GM19193 (cell line): ENCODE results near the gene EIF3B.

Experiments used
- POLR2A ChIP-seq: IDR thresholded peaks from 4 replicates; pipeline ENCODE4 v1.6.1; 2011; ENCODE audit not compliant: insufficient read depth, insufficient read length; ENCODE audit errors: extremely low read depth

The EIF3B gene

DNA sequence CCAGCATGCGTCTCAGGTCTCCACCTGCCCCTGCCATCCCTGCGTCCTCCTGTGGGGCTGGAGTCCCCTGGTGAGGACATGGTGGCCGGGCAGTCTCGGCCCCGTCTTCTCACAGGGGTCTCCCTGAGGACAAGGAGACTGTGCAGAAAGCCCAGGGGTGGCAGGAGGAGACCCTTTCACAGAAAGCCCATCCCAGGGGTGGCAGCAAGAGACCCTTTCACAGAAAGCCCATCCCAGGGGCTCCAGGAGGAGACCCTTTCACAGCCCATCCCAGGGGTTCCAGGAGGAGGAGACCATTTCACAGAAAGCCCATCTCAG, 34.0 kb downstream of the EIF3B start:
- TF ChIP-seq POLR2A, result no peak

DNA sequence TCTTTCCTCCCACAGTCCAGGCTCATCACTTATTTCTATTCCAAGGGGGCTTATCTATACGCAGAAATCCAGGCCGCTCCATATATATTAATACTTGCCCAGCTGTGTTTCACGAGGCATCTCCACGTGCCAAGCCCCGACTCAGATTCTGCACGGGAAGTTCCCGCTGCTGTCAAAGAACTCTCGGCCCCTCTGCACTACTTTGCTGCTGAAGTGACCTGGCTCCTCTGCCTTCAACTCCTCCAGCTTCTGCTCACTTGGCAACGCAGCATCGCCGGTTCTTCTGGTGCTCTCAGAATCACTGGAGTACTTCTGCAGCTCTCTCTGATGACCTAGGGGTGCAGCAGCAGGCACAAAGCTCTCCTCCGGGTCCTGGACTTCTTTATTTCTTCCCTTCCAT, 39.1 kb downstream of the EIF3B start:
- TF ChIP-seq POLR2A, result no peak

DNA sequence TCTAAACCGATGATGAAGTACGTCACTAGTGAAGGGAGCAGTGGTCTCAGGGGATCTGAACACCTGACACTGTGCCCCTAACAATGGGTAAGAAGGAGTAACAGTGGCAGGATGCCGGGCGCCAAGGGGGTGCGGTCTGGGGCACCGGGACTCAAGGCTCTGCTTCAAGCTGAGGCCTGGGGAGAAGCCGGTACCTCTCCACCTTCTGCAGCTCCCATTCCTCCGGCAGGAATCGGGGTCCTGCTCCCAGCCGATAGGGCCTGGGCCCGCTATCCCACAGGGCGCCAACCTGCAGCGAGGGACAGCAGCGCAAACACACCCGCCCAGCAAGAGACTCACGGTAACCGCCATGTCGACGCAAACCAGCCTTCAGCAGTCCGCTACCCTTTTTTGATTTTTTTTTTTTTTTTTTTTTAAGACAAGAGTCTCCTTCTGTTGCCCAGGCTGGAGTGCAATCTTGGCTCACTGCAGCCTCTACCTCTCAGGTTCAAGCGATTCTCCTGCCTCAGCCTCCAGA, 40.0 kb downstream of the EIF3B start:
- no peak for TF ChIP-seq POLR2A

DNA sequence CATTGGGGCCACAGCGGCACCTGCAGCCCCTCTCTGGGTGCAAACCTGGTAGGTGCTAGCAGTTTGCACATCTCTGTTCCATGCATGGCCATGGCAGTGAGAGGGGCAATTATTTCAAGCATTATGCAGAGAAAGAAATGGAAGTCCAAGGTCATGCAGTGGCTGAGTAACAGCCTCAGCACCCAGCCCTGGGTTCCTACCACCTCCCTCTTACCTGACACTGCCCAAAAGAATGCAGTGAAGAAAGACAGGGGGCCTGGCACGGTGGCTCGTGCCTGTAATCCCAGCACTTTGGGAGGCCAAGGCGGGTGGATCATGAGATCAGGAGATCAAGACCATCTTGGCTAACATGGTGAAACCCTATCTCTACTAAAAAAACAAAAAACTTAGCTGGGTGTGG, 43.9 kb downstream of the EIF3B start:
- TF ChIP-seq POLR2A, result no peak

DNA sequence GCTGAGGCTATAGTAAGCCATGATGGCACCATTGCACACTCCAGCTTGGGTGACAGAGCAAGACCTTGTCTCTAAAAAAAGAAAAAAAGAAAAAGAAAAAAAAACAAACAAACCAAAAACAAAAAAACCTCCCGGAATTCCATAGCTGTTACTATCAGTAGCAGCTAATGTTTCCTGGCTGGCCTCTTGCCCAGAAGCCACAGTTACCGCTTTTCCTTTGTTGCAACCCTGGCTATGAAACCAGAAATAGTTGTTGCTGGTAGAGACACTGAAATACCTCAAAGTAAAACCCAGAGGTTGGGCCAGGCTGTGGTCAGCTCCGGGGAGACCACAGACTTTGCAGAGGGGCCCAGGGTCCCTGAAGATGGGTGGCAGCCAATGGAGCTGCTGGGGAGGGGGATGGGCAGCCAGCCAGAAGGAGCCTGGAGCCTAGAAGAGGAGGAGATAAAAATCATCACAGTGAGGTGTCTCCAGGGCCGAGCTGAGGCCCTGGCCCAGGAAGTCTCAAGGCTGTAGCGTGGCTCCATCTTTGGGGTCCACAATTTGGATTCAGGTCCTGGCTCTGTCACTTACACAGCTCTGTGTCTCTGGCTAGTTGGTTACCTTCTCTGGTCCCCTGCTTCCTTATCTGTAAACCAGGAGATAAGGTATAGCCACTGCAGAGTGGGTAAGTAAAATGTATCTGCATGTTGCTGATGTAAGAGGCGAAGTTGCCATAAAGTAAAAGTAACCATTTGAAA, 45.4 kb downstream of the EIF3B start:
- TF ChIP-seq POLR2A, result no peak

DNA sequence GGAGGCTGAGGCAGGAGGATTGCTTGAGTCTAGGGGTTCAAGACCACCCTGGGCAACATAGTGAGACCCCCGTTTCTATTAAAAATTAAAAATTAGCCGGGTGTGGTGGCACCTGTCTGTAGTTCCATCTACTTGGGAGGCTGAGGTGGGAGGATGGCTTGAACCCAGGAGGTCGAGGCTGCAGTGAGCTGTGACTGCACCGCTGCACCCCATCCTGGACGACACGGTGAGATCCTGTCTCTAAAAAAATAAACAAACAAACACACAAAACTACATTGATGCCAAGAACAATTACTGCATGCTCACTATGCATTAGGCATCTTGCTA, 48.0 kb downstream of the EIF3B start:
- no peak for TF ChIP-seq POLR2A

DNA sequence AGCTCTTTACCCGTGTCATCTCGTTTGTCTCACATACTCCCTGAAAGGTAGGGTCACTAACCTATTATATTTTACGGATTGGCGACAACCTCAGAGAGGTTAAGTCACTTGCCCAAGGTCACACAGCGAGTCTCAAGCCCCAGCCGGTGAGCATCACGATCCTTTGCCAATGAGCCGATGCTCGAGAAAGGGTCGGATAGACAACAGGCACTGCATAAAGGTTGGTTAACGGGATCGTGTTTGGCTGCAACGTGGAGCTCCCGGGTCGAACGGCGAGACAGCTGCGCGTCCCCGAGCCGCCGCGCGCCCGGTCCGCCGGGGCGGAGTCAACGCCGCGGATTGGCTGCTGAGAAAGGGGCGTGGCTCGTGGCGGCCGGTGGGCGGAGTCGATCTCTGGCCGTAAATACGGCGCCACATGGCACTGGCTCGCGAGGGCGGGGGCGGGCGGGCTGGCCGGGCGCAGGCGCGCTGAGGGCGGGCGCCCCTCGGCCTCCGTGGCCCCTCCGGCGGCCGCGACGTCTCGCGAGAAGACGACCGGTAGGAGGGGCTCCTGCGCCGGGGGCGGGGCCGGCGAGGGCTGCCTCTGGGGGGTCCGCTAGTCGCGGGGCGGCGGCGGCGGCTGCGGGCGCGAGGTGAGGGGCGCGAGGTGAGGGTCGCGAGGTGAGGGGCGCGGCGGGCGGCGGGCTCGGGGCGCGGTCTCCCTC, 48.5 kb downstream of the EIF3B start, which contains the start of gene CHST12:
CHST12 (plus strand) TSS at position 598 of the 704 bp plus-strand sequence. CDS start 29,029 bp downstream, outside the sequence.
- peak; percentile 73 for TF ChIP-seq POLR2A

DNA sequence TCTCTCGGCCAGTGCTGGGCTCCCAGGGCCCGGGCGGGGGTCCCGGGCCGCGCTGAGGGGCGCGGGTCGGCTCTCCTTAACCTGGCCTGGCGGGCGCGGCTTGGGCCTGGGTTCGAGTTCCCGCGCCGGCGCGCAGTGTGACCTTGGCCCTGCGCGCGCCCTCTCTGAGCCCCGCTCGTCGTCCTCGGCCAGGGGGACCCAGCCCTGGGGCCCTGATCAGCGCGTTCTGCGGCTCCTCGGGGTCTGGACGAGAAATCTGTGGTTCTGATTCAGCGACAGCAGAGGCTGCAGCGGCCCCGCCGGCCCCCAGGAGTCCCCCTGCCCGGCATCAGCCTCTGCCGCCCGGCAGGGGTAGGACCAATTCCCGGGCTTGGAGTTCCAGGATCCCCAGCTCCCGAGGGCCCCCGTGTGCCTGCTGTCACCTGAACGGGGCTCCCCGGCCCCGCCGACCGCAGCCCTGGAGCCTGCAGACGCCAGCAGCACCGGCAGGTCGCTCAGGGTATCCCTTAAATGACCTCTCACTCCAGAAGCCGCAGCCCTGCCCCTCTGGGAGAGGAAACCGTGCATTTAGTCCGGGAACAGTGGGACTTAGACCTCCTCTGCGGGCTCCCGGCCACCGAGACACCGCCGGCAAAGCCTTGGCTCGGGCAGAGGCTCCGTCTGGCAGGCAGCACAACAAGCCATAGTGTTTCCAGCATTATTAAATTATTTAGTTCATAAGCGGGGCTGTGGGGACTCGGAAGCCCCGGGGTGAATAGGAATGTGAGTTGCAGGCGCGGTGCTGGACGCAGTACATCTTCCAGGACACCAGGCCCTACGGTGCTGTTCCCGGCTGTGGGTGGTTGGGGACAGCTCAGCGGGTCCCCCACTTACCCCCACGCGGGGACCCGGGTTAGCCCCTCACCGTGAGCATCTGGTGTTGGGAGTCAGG, 49.4 kb downstream of the EIF3B start:
- TF ChIP-seq POLR2A, result no peak

DNA sequence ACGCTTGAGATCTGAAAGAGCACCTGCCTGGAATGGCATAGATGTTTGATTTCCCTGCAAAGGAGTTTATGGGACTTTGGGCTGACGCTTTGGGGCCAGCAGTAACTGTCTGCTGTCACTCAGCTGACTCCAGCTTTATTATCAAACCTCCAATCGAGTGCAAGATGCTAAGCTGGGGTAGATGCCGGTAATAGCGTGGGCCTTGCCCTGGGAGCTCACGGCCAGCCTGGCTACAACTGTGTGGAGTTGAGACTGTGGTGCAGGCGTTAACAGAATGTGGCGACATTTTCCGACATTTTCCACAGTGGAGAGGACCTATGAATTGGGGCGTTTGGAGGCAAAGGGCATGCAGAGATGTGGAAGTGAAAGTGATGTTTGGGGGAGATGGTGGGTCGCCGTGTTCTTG, 50.1 kb downstream of the EIF3B start:
- TF ChIP-seq POLR2A, result no peak

DNA sequence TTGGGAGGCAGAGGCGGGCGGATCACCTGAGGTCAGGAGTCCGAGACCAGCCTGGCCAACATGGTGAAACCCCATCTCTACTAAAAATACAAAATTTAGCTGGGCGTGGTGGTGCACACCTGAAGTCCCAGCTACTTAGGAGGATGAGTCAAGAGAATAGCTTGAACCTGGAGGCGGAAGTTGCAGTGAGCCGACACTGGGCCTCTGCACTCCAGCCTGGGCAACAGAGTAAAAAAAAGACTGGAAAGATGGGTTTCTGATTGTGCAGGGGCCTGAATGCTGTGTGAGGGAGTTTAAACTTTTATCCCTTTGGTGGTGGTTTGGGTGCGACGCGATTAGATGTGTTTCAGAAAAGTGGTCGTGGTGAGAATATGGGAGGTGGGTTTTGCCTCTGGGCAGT, 50.6 kb downstream of the EIF3B start:
- TF ChIP-seq POLR2A, result no peak

DNA sequence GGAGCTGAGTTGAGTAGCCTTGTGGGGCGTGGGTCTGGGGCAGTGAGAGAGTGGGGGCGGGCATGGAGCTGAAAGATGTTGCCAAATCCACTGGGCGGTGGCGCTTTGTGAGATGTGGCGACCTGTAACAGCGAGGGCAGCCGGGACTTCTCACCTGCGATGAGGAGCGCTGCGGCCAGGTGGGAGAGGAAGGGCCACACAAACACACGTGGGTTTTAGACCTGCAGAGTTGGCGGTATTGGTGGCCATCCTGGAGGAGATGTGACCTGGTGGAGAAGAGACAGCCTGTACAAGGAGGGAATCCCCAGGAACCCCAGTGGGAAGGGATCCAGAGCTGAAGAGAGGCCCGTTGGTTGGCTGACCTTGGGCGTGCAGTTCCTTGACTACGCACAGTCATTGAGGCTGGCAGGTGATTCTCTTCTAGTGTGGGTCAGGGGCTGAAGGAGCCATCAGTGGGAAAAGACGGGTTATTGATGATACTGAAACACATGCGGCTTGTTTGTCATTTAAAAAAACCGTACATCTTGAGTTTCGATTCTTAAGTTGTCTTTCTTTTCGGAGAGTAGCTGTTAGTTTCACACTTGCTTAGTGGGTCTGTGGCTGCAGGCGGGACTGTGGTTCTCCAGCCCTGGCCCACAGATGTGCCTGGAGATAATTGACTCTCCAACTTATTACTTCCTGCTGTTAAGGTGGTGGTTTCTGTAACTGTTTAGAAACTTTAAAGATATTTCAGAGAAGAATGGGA, 51.1 kb downstream of the EIF3B start:
- peak; percentile 64 for TF ChIP-seq POLR2A

DNA sequence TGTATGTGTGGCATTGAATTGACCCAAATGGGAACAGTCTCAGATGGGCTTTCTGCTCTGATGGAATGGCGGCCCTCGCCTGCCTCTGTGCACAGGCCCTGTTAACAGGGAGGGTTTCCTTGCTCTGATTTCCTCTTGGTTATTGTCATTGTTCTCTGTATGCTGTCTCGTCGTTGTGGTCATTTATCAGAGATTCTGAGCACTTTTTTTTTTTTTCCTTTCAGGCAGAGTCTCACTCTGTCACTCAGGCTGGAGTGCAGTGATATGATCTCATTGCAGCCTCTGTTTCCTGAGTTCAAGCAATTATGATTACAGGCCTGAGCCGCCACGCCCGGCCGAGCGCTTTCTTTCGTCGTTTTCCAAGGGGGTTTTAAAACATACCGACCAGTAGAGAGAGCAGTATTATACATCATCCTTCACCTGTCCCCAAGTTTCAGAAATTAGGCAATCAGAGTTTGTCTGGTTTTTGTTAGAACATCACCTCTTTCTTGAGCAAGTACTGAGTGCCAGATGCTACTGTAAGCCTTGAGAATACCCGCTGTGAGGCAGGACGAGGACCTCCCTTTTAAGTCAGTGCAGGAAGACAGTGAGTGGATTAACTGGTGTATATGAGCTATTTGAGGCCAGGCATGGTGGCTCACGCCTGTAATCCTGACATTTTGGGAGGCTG, 55.3 kb downstream of the EIF3B start:
- no peak for TF ChIP-seq POLR2A

DNA sequence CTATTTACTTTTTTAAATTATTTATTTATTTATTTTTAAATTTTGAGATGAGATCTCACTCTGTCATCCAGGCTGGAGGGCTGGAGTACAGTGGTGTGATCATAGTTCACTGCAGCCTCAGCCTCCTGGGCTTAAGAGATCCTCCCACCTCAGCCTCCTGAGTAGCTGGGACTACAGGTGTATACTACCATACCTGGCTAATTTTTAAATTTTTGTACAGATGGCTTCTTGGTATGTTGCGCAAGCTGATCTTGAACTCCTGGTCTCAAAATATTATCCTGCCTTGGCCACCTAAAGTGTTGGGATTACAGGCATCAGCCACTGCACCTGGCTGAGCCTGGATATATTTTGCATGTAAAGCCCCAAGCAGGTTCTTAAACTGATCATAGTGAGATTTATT, 56.4 kb downstream of the EIF3B start:
- no peak for TF ChIP-seq POLR2A

DNA sequence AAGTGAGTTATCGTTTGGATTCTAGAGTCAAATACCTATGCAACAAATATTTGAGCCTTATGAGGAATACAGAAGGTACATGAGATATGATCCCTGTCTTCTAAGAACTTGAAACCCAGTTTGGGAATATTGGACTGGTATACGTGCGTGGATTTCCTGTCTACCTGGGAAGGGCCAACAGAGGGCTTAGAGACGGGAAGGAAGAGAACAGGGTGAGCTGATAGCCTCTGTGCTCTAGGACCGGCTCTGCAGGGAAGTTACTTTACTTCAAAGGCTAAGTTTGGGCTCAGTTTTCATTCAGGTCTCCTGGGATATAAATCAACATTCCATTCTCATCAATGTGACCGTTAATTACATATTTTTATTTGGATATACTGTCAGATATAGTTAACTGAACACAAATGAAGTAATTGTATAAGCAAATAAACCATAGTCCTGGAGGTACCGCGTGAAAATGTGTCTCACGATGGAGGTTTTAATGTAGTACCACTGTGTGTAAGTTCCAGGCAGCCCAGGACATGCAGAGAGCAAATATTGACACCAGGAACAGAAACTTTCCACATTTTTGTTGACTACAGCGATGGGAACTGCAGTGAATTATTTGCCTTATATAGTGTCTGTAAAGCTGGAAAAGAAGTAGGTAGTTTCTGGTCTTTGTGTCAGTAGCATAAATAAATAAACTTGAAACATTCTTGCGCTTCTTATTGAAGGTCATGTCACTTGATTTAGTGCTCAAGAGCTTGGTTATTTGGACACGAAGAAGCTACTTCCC, 57.4 kb downstream of the EIF3B start:
- no peak for TF ChIP-seq POLR2A

DNA sequence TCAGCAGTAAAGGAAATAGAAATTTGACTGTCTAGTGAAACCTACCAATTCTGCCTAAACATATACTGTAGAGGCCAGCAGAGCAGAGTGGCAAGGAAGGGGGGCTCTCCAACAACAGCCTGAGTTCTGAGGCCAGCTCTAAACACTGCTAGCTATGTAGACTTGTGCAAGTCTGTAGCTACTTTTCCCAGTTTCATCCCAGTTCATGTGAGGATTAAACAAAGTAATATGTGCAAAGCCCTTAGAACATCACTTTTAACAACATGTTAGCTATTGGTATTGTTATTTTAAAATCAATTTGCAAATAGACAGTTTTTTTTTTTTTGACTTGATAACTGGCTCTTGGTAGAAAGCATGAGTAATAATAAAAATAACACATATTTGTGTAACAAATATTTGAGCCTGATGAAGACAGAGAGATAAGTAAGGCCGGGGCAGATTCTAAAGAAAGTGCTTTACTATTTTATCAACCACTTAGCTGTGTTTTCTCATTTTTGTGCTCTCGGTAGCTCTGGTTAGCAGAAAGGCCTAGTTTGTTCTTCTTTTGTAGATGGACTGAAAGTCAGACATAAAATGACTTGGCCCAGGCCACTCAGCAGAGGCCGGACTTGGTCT, 58.1 kb downstream of the EIF3B start:
- no peak for TF ChIP-seq POLR2A
